ENCODE results near the gene HORMAD1.

DNA sequence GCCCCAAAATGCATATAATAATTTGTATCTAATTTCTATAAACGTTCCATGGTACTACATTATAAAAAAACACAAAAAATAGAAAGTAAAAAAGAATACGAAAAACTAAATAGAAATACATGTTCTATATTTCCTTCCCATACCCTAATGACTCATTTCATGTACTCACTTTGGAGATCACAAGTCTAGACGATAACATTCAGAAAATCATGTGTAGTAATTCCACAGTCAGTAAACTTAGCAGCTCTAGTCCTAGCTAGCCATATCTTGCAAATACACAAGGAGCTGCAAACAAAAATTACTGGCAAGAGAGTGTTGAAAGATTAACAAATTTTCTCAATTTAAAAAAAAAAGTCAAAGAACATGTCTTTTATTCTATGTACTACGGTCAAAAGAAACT, 25.1 kb downstream of the HORMAD1 start:
- no peak for TF ChIP-seq TAF1 (IDR thresholded peaks at IDR 0.05; ENCODE audit: borderline replicate concordance, insufficient read depth, low read length)
- TF ChIP-seq REST (IDR thresholded peaks at IDR 0.05; ENCODE audit: insufficient read depth in 1 of 2, low read depth in 2 of 2, low read length in 2 of 2), result no peak
- no peak for TF ChIP-seq POLR2AphosphoS5 (IDR thresholded peaks at IDR 0.05; ENCODE audit: low read depth, low read length)
- TF ChIP-seq SIN3A (IDR thresholded peaks at IDR 0.05; ENCODE audit: borderline replicate concordance, insufficient read depth, low read length), result no peak
- TF ChIP-seq FOXP2 (optimal IDR thresholded peaks at IDR 0.05; ENCODE audit: borderline replicate concordance, extremely low read depth, extremely low read length, insufficient read depth), result no peak
